Measurements from ENCODE around the gene KIF23.

KIF23 gene

GRCh38 chr15:69413822-69414700 lies at the start of gene KIF23:
KIF23 (plus strand) TSS chr15:69414349; CDS start chr15:69414466, 117 bp downstream.
- peak within 1 kb of the TSS; percentile 90 for H3K4me3 ChIP-seq (ENCODE audit: low read length)
- no peak for TF ChIP-seq CTCF (conservative IDR thresholded peaks at IDR 0.05; ENCODE audit: low read length)
- peak; percentile 95 for DNase-seq (ENCODE audit: low read depth)

GRCh38 chr15:69367236-69367635 lies 46.9 kb upstream of the KIF23 start:
- no peak for TF ChIP-seq CTCF (conservative IDR thresholded peaks at IDR 0.05; ENCODE audit: low read length)
- no peak for DNase-seq (ENCODE audit: low read depth)
- no peak overlapping the region for H3K4me3 ChIP-seq (ENCODE audit: low read length)

GRCh38 chr15:69369631-69370030 lies 44.5 kb upstream of the KIF23 start:
- TF ChIP-seq CTCF (conservative IDR thresholded peaks at IDR 0.05; ENCODE audit: low read length) = no peak
- no peak overlapping the region for H3K4me3 ChIP-seq (ENCODE audit: low read length)
- DNase-seq (ENCODE audit: low read depth) = no peak

- H3K4me3 ChIP-seq (ENCODE audit: low read length) = no peak overlapping the region
- no peak for DNase-seq (ENCODE audit: low read depth)
- TF ChIP-seq CTCF (conservative IDR thresholded peaks at IDR 0.05; ENCODE audit: low read length) = no peak
These were observed 40.7 kb upstream of the KIF23 start for GRCh38 chr15:69373406-69373805.

- H3K4me3 ChIP-seq (ENCODE audit: low read length) = no peak overlapping the region
- no peak for TF ChIP-seq CTCF (conservative IDR thresholded peaks at IDR 0.05; ENCODE audit: low read length)
- DNase-seq (ENCODE audit: low read depth) = no peak
These were observed 38.9 kb upstream of the KIF23 start for GRCh38 chr15:69375151-69375790.

- DNase-seq (ENCODE audit: low read depth) = no peak
- no peak for TF ChIP-seq CTCF (conservative IDR thresholded peaks at IDR 0.05; ENCODE audit: low read length)
- no peak overlapping the region for H3K4me3 ChIP-seq (ENCODE audit: low read length)
These were observed 36.8 kb upstream of the KIF23 start for GRCh38 chr15:69377216-69377970.
